Trophoblast cell (in vitro differentiated cells and primary cell): ENCODE data around the gene INO80.

ENCODE experiments used
- DNase-seq, 2 donors: peaks; one replicate each; pipeline ENCODE4 v3.0.0-alpha.2; 2016
- H2AFZ ChIP-seq: 2 replicates; pipeline ENCODE4 v1.6.1; 2013; ENCODE audit warnings: low read length, moderate library complexity, mild to moderate bottlenecking; ENCODE audit not compliant: insufficient read depth, poor library complexity
- H2AK5ac ChIP-seq: 2 replicates; pipeline ENCODE4 v1.6.1; 2013; ENCODE audit warnings: mild to moderate bottlenecking, low read length
- H2BK120ac ChIP-seq: 2 replicates; pipeline ENCODE4 v1.6.1; 2013; ENCODE audit warnings: low read length, mild to moderate bottlenecking, moderate library complexity; ENCODE audit not compliant: insufficient read depth, poor library complexity
- H2BK12ac ChIP-seq: 2 replicates; pipeline ENCODE4 v1.6.1; 2013; ENCODE audit warnings: mild to moderate bottlenecking, low read length, moderate library complexity
- H2BK5ac ChIP-seq: 2 replicates; pipeline ENCODE4 v1.6.1; 2013; ENCODE audit warnings: low read length, low read depth, moderate library complexity, mild to moderate bottlenecking; ENCODE audit not compliant: poor library complexity
- H3K14ac ChIP-seq: 2 replicates; pipeline ENCODE4 v1.6.1; 2013; ENCODE audit warnings: mild to moderate bottlenecking, low read length
- H3K18ac ChIP-seq: 2 replicates; pipeline ENCODE4 v1.6.1; 2013; ENCODE audit warnings: mild to moderate bottlenecking, low read length
- H3K23ac ChIP-seq: 2 replicates; pipeline ENCODE4 v1.6.1; 2013; ENCODE audit warnings: low read length
- H3K27ac ChIP-seq: 2 replicates; pipeline ENCODE4 v1.5.1; 2013; ENCODE audit warnings: low read depth, mild to moderate bottlenecking, inconsistent platforms, low read length, moderate library complexity
- H3K27me3 ChIP-seq: 2 replicates; pipeline ENCODE4 v1.6.1; 2013; ENCODE audit warnings: inconsistent platforms, mild to moderate bottlenecking, low read length, moderate library complexity; ENCODE audit not compliant: insufficient read depth
- H3K36me3 ChIP-seq, 2 experiments: 1 replicate in 1 of 2; 2 replicates in 1 of 2; pipeline ENCODE4 v1.6.1; 2013; ENCODE audit warnings: low read length in 2 of 2, mild to moderate bottlenecking in 2 of 2, moderate library complexity in 1 of 2; ENCODE audit not compliant: insufficient read depth in 2 of 2, control insufficient read depth in 1 of 2
- H3K4ac ChIP-seq: 2 replicates; pipeline ENCODE4 v1.6.1; 2013; ENCODE audit warnings: low read depth, mild to moderate bottlenecking, low read length, moderate library complexity
- H3K4me1 ChIP-seq, 2 experiments: 1 replicate in 1 of 2; 2 replicates in 1 of 2; pipeline ENCODE4 v1.6.1; 2013; ENCODE audit warnings: low read length in 2 of 2, mild to moderate bottlenecking in 2 of 2, moderate library complexity in 1 of 2; ENCODE audit not compliant: insufficient read depth in 2 of 2, control insufficient read depth in 1 of 2
- H3K4me2 ChIP-seq: 2 replicates; pipeline ENCODE4 v1.6.1; 2013; ENCODE audit warnings: inconsistent platforms, mild to moderate bottlenecking, low read length, moderate library complexity
- H3K4me3 ChIP-seq: 2 replicates; pipeline ENCODE4 v1.5.1; 2013; ENCODE audit warnings: mild to moderate bottlenecking, low read depth, low read length, inconsistent platforms
- H3K79me1 ChIP-seq: one replicate; pipeline ENCODE4 v1.6.1; 2013; ENCODE audit warnings: low read length
- H3K79me2 ChIP-seq: 2 replicates; pipeline ENCODE4 v1.6.1; 2013; ENCODE audit warnings: low read length, mild to moderate bottlenecking; ENCODE audit not compliant: control insufficient read depth, insufficient read depth, poor library complexity
- H3K9ac ChIP-seq: 2 replicates; pipeline ENCODE4 v1.6.1; 2013; ENCODE audit warnings: mild to moderate bottlenecking, low read length
- H3K9me3 ChIP-seq: 2 replicates; pipeline ENCODE4 v1.6.1; 2013; ENCODE audit warnings: low read depth, mild to moderate bottlenecking, control low read depth, inconsistent platforms, low read length; ENCODE audit not compliant: insufficient read depth
- H4K12ac ChIP-seq: 2 replicates; pipeline ENCODE4 v1.6.1; 2013; ENCODE audit warnings: low read depth, mild to moderate bottlenecking, low read length, moderate library complexity
- H4K8ac ChIP-seq: 2 replicates; pipeline ENCODE4 v1.6.1; 2013; ENCODE audit warnings: low read depth, mild to moderate bottlenecking, low read length, moderate library complexity
- H4K91ac ChIP-seq: one replicate; pipeline ENCODE4 v1.6.1; 2013; ENCODE audit warnings: low read depth, mild to moderate bottlenecking, low read length, moderate library complexity
- WGBS: extraction: QIAGEN DNeasy Blood & Tissue Kit; methylation state at CpG from one replicate; pipeline ENCODE4 v1.1.7; 2013; ENCODE audit warnings: missing lambda C conversion rate; ENCODE audit not compliant: insufficient read length, insufficient coverage; ENCODE audit errors: extremely low coverage; 5-methylcytosine and 5-hydroxymethylcytosine counted together

The INO80 gene

GRCh38 chr15:40932649-40933516 lies 183.2 kb downstream of the INO80 start:
- no peak for DNase-seq
- peaks cover 1% of the 10 kb centered on the region for H3K9me3 ChIP-seq
- no peak overlapping the region for H2BK12ac ChIP-seq
- H3K4me3 ChIP-seq: no peak overlapping the region
- H2BK120ac ChIP-seq: no peak overlapping the region
- no peaks in the 10 kb centered on the region for H3K79me2 ChIP-seq
- no peak overlapping the region for H4K12ac ChIP-seq
- H3K79me1 ChIP-seq: no peaks in the 10 kb centered on the region
- H3K4me1 ChIP-seq: peaks cover 13 to 19% of the 10 kb centered on the region in 2 experiments
- no peak overlapping the region for H3K9ac ChIP-seq
- no peak overlapping the region for H3K4ac ChIP-seq
- H2AFZ ChIP-seq: no peak overlapping the region
- no peak overlapping the region for H3K14ac ChIP-seq
- H3K36me3 ChIP-seq: no peaks in the 10 kb centered on the region
- no peak overlapping the region for H3K18ac ChIP-seq
- no peak overlapping the region for H2AK5ac ChIP-seq
- no peak overlapping the region for H3K23ac ChIP-seq
- no peak overlapping the region for H4K8ac ChIP-seq
- H4K91ac ChIP-seq: no peak overlapping the region
- H3K27ac ChIP-seq: no peak overlapping the region
- H3K4me2 ChIP-seq: no peak overlapping the region
- peaks cover 27% of the 10 kb centered on the region for H3K27me3 ChIP-seq
- H2BK5ac ChIP-seq: no peak overlapping the region
- WGBS: no CpG with 5 or more reads among the region's 11 CpGs

DNA sequence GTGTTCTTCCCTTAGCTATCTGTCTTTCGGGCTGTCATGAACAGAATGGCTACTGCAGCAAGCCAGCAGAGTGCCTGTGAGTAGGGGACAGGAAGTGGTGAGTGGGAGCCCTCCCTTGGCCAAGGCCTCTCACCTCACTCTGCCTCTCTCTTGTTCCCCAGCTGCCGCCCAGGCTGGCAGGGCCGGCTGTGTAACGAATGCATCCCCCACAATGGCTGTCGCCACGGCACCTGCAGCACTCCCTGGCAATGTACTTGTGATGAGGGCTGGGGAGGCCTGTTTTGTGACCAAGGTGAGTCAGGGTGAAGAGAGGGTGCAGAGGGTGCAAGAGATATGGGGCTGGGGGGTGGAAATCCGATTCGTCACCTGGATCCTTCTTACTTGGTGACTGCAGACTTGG lies 183.9 kb downstream of the INO80 start:
- no peak overlapping the region for H4K8ac ChIP-seq
- H3K4me3 ChIP-seq: no peak overlapping the region
- H2AK5ac ChIP-seq: no peak overlapping the region
- no peak overlapping the region for H3K4me2 ChIP-seq
- DNase-seq: no peak
- no peak overlapping the region for H3K14ac ChIP-seq
- H2BK120ac ChIP-seq: no peak overlapping the region
- no peak overlapping the region for H4K12ac ChIP-seq
- H3K79me2 ChIP-seq: no peaks in the 10 kb centered on the region
- H3K9me3 ChIP-seq: peaks cover 1% of the 10 kb centered on the region
- no peak overlapping the region for H3K9ac ChIP-seq
- H3K23ac ChIP-seq: no peak overlapping the region
- no peak overlapping the region for H2AFZ ChIP-seq
- no peak overlapping the region for H2BK5ac ChIP-seq
- H4K91ac ChIP-seq: no peak overlapping the region
- H3K79me1 ChIP-seq: no peaks in the 10 kb centered on the region
- WGBS: no CpG with 5 or more reads among the region's 8 CpGs
- no peak overlapping the region for H3K18ac ChIP-seq
- peaks cover 34% of the 10 kb centered on the region for H3K27me3 ChIP-seq
- H3K27ac ChIP-seq: no peak overlapping the region
- H3K4me1 ChIP-seq: peaks cover 13 to 21% of the 10 kb centered on the region in 2 experiments
- H3K36me3 ChIP-seq: no peaks in the 10 kb centered on the region
- no peak overlapping the region for H3K4ac ChIP-seq
- H2BK12ac ChIP-seq: no peak overlapping the region

- Histone ChIP-seq H4K91ac (no peak overlapping the region), H2AK5ac (no peak overlapping the region), H3K79me2 (no peaks in the 10 kb centered on the region), H3K27me3 (peaks cover 40% of the 10 kb centered on the region), H4K12ac (no peak overlapping the region), H4K8ac (no peak overlapping the region), H3K23ac (no peak overlapping the region), H3K9me3 (peaks cover 1% of the 10 kb centered on the region), H3K79me1 (no peaks in the 10 kb centered on the region), H3K4ac (no peak overlapping the region), H2BK120ac (no peak overlapping the region), H3K4me2 (no peak overlapping the region), H2BK12ac (no peak overlapping the region), H3K27ac (no peak overlapping the region), H3K9ac (no peak overlapping the region), H3K4me3 (no peak overlapping the region), H2AFZ (no peak overlapping the region), H3K4me1 (peaks cover 13 to 21% of the 10 kb centered on the region in 2 experiments), H3K14ac (no peak overlapping the region), H2BK5ac (no peak overlapping the region), H3K18ac (no peak overlapping the region), H3K36me3 (no peaks in the 10 kb centered on the region)
- DNase-seq: no peak
- WGBS: no CpG with 5 or more reads among the region's 16 CpGs
Observed at GRCh38 chr15:40931300-40932142, 184.6 kb downstream of the INO80 start.

GRCh38 chr15:40930430-40931299 lies 185.4 kb downstream of the INO80 start:
- H3K18ac ChIP-seq: no peak overlapping the region
- no peak overlapping the region for H2AK5ac ChIP-seq
- H3K4me1 ChIP-seq: peaks cover 18 to 27% of the 10 kb centered on the region in 2 experiments
- H2BK5ac ChIP-seq: no peak overlapping the region
- no peak overlapping the region for H3K27ac ChIP-seq
- H2BK120ac ChIP-seq: no peak overlapping the region
- WGBS: no CpG with 5 or more reads among the region's 46 CpGs
- no peak overlapping the region for H4K12ac ChIP-seq
- no peaks in the 10 kb centered on the region for H3K36me3 ChIP-seq
- H3K4me2 ChIP-seq: peak overlapping the region; percentile 76
- H4K91ac ChIP-seq: no peak overlapping the region
- H3K4ac ChIP-seq: no peak overlapping the region
- no peak overlapping the region for H3K9ac ChIP-seq
- H3K27me3 ChIP-seq: peaks cover 49% of the 10 kb centered on the region
- H3K4me3 ChIP-seq: peak overlapping the region; percentile 57
- H3K9me3 ChIP-seq: no peaks in the 10 kb centered on the region
- no peak overlapping the region for H2BK12ac ChIP-seq
- H3K79me2 ChIP-seq: no peaks in the 10 kb centered on the region
- peak in 1 of 2 donors; percentile 34 for DNase-seq
- H4K8ac ChIP-seq: no peak overlapping the region
- no peaks in the 10 kb centered on the region for H3K79me1 ChIP-seq
- H2AFZ ChIP-seq: peak overlapping the region; percentile 37
- no peak overlapping the region for H3K23ac ChIP-seq
- H3K14ac ChIP-seq: no peak overlapping the region
